ENCODE measurements around the gene NKAIN4.

GRCh38 chr20:63240004-63240403 is 14.3 kb downstream of the NKAIN4 start:
- TF ChIP-seq CTCF (IDR thresholded peaks at IDR 0.05) (no peak), POLR2AphosphoS5 (IDR thresholded peaks at IDR 0.05) (no peak)

Data from breast epithelium (tissue), 3 donors.